SK-N-SH treated with all-trans-retinoic acid at 6 μM for 48 hours (cell line): ENCODE measurements around the gene NEU4.

Experiments used
- ATAC-seq: fragments of 200-7000 bp; cut with Tn5 transposase; 3 replicates; pipeline ENCODE4 v1.9.1; 2020; ENCODE audit warnings: mild to moderate bottlenecking, moderate library complexity
- ARNTL ChIP-seq: fragments of 450-650 bp; formaldehyde crosslinking; IDR thresholded peaks from 2 replicates; pipeline ENCODE4 v1.5.0; 2020; ENCODE audit warnings: low read depth, mild to moderate bottlenecking, moderate library complexity, borderline replicate concordance
- BACH2 ChIP-seq: fragments of 250-450 bp; sonication (Bioruptor Pico); IDR thresholded peaks from 2 replicates; pipeline ENCODE4 v1.9.0; 2021; ENCODE audit warnings: mild to moderate bottlenecking, borderline replicate concordance
- CREB5 ChIP-seq: fragments of 250-450 bp; sonication (Bioruptor Pico); IDR thresholded peaks from 2 replicates; pipeline ENCODE4 v1.5.1; 2020; ENCODE audit warnings: low read depth, mild to moderate bottlenecking, moderate library complexity
- CSDC2 ChIP-seq: fragments of 250-450 bp; sonication (Bioruptor Pico); IDR thresholded peaks from 2 replicates; pipeline ENCODE4 v1.5.0; 2020; ENCODE audit warnings: mild to moderate bottlenecking, moderate library complexity
- CSRNP3 ChIP-seq: fragments of 250-450 bp; sonication (Bioruptor Pico); IDR thresholded peaks from 2 replicates; pipeline ENCODE4 v1.5.1; 2021; ENCODE audit warnings: mild to moderate bottlenecking, moderate library complexity
- GLIS3 ChIP-seq: fragments of 250-450 bp; sonication (Bioruptor Pico); IDR thresholded peaks from 2 replicates; pipeline ENCODE4 v1.5.0; 2020; ENCODE audit warnings: mild to moderate bottlenecking, moderate library complexity
- ISL1 ChIP-seq: fragments of 250-450 bp; sonication (Bioruptor Pico); IDR thresholded peaks from 2 replicates; pipeline ENCODE4 v2.1.2; 2022; ENCODE audit warnings: mild to moderate bottlenecking, moderate library complexity
- OSR1 ChIP-seq: fragments of 250-450 bp; sonication (Bioruptor Pico); IDR thresholded peaks from 2 replicates; pipeline ENCODE4 v1.8.0; 2022; ENCODE audit warnings: moderate library complexity, mild to moderate bottlenecking, inconsistent platforms
- PATZ1 ChIP-seq: fragments of 250-450 bp; sonication (Bioruptor Pico); IDR thresholded peaks from 2 replicates; pipeline ENCODE4 v1.8.0; 2020; ENCODE audit warnings: mild to moderate bottlenecking, moderate library complexity, borderline replicate concordance
- POU6F1 ChIP-seq: fragments of 250-450 bp; sonication (Bioruptor Pico); IDR thresholded peaks from 2 replicates; pipeline ENCODE4 v1.8.0; 2021; ENCODE audit warnings: low read depth, mild to moderate bottlenecking, moderate library complexity, borderline replicate concordance
- PPARA ChIP-seq: fragments of 250-450 bp; sonication (Bioruptor Pico); IDR thresholded peaks from 2 replicates; pipeline ENCODE4 v1.5.0; 2020; ENCODE audit warnings: mild to moderate bottlenecking, borderline replicate concordance
- SNAI2 ChIP-seq: fragments of 250-450 bp; sonication (Bioruptor Pico); IDR thresholded peaks from 2 replicates; pipeline ENCODE4 v1.5.0; 2020; ENCODE audit warnings: mild to moderate bottlenecking, moderate library complexity
- TCF4 ChIP-seq: fragments of 250-450 bp; sonication (Bioruptor Pico); IDR thresholded peaks from 2 replicates; pipeline ENCODE4 v1.8.0; 2021; ENCODE audit warnings: mild to moderate bottlenecking, moderate library complexity, borderline replicate concordance
- TOX ChIP-seq: fragments of 250-450 bp; sonication (Bioruptor Pico); IDR thresholded peaks from 2 replicates; pipeline ENCODE4 v1.8.0; 2021; ENCODE audit warnings: mild to moderate bottlenecking, moderate library complexity, borderline replicate concordance
- TSHZ2 ChIP-seq: fragments of 250-450 bp; sonication (Bioruptor Pico); IDR thresholded peaks from 2 replicates; pipeline ENCODE4 v1.5.0; 2020; ENCODE audit warnings: mild to moderate bottlenecking, moderate library complexity
- ZC3H10 ChIP-seq: fragments of 250-450 bp; sonication (Bioruptor Pico); IDR thresholded peaks from 2 replicates; pipeline ENCODE4 v1.5.1; 2021; ENCODE audit warnings: mild to moderate bottlenecking, moderate library complexity
- ZFP3 ChIP-seq: fragments of 250-450 bp; sonication (Bioruptor Pico); IDR thresholded peaks from 2 replicates; pipeline ENCODE4 v1.5.0; 2020; ENCODE audit warnings: mild to moderate bottlenecking, moderate library complexity
- ZFP30 ChIP-seq: fragments of 450-650 bp; formaldehyde crosslinking; IDR thresholded peaks from 2 replicates; pipeline ENCODE4 v1.5.0; 2022; ENCODE audit warnings: mild to moderate bottlenecking, moderate library complexity
- ZNF565 ChIP-seq: fragments of 450-650 bp; formaldehyde crosslinking; conservative IDR thresholded peaks from 2 replicates; pipeline ENCODE4 v1.5.0; 2020; ENCODE audit warnings: low read depth, mild to moderate bottlenecking, moderate library complexity
- ZNF70 ChIP-seq: fragments of 450-650 bp; formaldehyde crosslinking; IDR thresholded peaks from 2 replicates; pipeline ENCODE4 v1.5.0; 2020; ENCODE audit warnings: mild to moderate bottlenecking, moderate library complexity
- ZNF8 ChIP-seq: fragments of 450-650 bp; formaldehyde crosslinking; IDR thresholded peaks from 2 replicates; pipeline ENCODE4 v1.5.0; 2020; ENCODE audit warnings: mild to moderate bottlenecking, moderate library complexity

Gene NEU4

GRCh38 chr2:241851325-241852115, 42.5 kb downstream of the NEU4 start:
- ATAC-seq = no peak
- TF ChIP-seq TSHZ2 = no peak
- TF ChIP-seq OSR1 (CRISPR knock-in tag) = no peak
- no peak for TF ChIP-seq ZNF70
- TF ChIP-seq CREB5 (CRISPR knock-in tag) = no peak
- TF ChIP-seq POU6F1 = no peak
- no peak for TF ChIP-seq ZFP3 (CRISPR knock-in tag)
- no peak for TF ChIP-seq ZNF565 (CRISPR knock-in tag)
- no peak for TF ChIP-seq ISL1
- no peak for TF ChIP-seq ARNTL (CRISPR knock-in tag)
- no peak for TF ChIP-seq TOX (CRISPR knock-in tag)
- no peak for TF ChIP-seq CSDC2 (CRISPR knock-in tag)

- no peak for TF ChIP-seq ZC3H10 (CRISPR knock-in tag)
- no peak for TF ChIP-seq GLIS3
- no peak for ATAC-seq
Measured at GRCh38 chr2:241852116-241852980, 43.4 kb downstream of the NEU4 start.

GRCh38 chr2:241852981-241853631, 44.1 kb downstream of the NEU4 start:
- TF ChIP-seq ZFP30 (CRISPR knock-in tag) (no peak), ZFP3 (CRISPR knock-in tag) (no peak), ZC3H10 (CRISPR knock-in tag) (no peak), SNAI2 (no peak), CSRNP3 (CRISPR knock-in tag) (no peak), ZNF70 (no peak), ZNF565 (CRISPR knock-in tag) (no peak), TSHZ2 (no peak), PATZ1 (no peak), ARNTL (CRISPR knock-in tag) (no peak), CREB5 (CRISPR knock-in tag) (no peak), TCF4 (no peak), GLIS3 (no peak), ZNF8 (CRISPR knock-in tag) (no peak), TOX (CRISPR knock-in tag) (no peak), PPARA (no peak), BACH2 (CRISPR knock-in tag) (no peak), OSR1 (CRISPR knock-in tag) (no peak), CSDC2 (CRISPR knock-in tag) (no peak)
- no peak for ATAC-seq
